ENCODE data around the gene ACOT11.

The ACOT11 gene

GRCh38 chr1:54597455-54598030 is 49.5 kb downstream of the ACOT11 start:
- Histone ChIP-seq H3K27me3 (replicated peaks; ENCODE audit: control insufficient read depth, insufficient read depth, low read length, poor library complexity, severe bottlenecking) (no peaks in the 10 kb centered on the region), H3K4me3 (ENCODE audit: insufficient read depth, low read depth, low read length, poor library complexity, severe bottlenecking) (no peak overlapping the region), H3K27ac (ENCODE audit: insufficient read depth, low read length, poor library complexity, severe bottlenecking) (no peak overlapping the region), H3K4me1 (ENCODE audit: control insufficient read depth, insufficient read depth, low read length, poor library complexity, severe bottlenecking) (no peaks in the 10 kb centered on the region), H3K9me3 (ENCODE audit: control insufficient read depth, low read length) (no peaks in the 10 kb centered on the region), H3K36me3 (ENCODE audit: control insufficient read depth, insufficient read depth, low read length) (no peaks in the 10 kb centered on the region)
- DNase-seq, result no peak

- Histone ChIP-seq H3K27ac (ENCODE audit: insufficient read depth, low read length, poor library complexity, severe bottlenecking) (no peak overlapping the region), H3K36me3 (ENCODE audit: control insufficient read depth, insufficient read depth, low read length) (no peaks in the 10 kb centered on the region), H3K27me3 (replicated peaks; ENCODE audit: control insufficient read depth, insufficient read depth, low read length, poor library complexity, severe bottlenecking) (no peaks in the 10 kb centered on the region), H3K4me3 (ENCODE audit: insufficient read depth, low read depth, low read length, poor library complexity, severe bottlenecking) (no peak overlapping the region), H3K9me3 (ENCODE audit: control insufficient read depth, low read length) (no peaks in the 10 kb centered on the region), H3K4me1 (ENCODE audit: control insufficient read depth, insufficient read depth, low read length, poor library complexity, severe bottlenecking) (no peaks in the 10 kb centered on the region)
- no peak for DNase-seq
Observed at GRCh38 chr1:54599211-54599823, 51.3 kb downstream of the ACOT11 start.

- H3K27me3 ChIP-seq (replicated peaks; ENCODE audit: control insufficient read depth, insufficient read depth, low read length, poor library complexity, severe bottlenecking), result no peaks in the 10 kb centered on the region
- no peaks in the 10 kb centered on the region for H3K9me3 ChIP-seq (ENCODE audit: control insufficient read depth, low read length)
- H3K4me3 ChIP-seq (ENCODE audit: insufficient read depth, low read depth, low read length, poor library complexity, severe bottlenecking), result no peak overlapping the region
- H3K36me3 ChIP-seq (ENCODE audit: control insufficient read depth, insufficient read depth, low read length), result no peaks in the 10 kb centered on the region
- no peaks in the 10 kb centered on the region for H3K4me1 ChIP-seq (ENCODE audit: control insufficient read depth, insufficient read depth, low read length, poor library complexity, severe bottlenecking)
- no peak for DNase-seq
- no peak overlapping the region for H3K27ac ChIP-seq (ENCODE audit: insufficient read depth, low read length, poor library complexity, severe bottlenecking)
Observed at GRCh38 chr1:54600947-54601721, 53.1 kb downstream of the ACOT11 start.

GRCh38 chr1:54601730-54602129 is 53.7 kb downstream of the ACOT11 start:
- Histone ChIP-seq H3K9me3 (ENCODE audit: control insufficient read depth, low read length) (no peaks in the 10 kb centered on the region), H3K27ac (ENCODE audit: insufficient read depth, low read length, poor library complexity, severe bottlenecking) (no peak overlapping the region), H3K4me1 (ENCODE audit: control insufficient read depth, insufficient read depth, low read length, poor library complexity, severe bottlenecking) (no peaks in the 10 kb centered on the region), H3K4me3 (ENCODE audit: insufficient read depth, low read depth, low read length, poor library complexity, severe bottlenecking) (no peak overlapping the region), H3K36me3 (ENCODE audit: control insufficient read depth, insufficient read depth, low read length) (no peaks in the 10 kb centered on the region), H3K27me3 (replicated peaks; ENCODE audit: control insufficient read depth, insufficient read depth, low read length, poor library complexity, severe bottlenecking) (no peaks in the 10 kb centered on the region)
- no peak for DNase-seq

GRCh38 chr1:54602554-54602953 is 54.5 kb downstream of the ACOT11 start:
- Histone ChIP-seq H3K9me3 (ENCODE audit: control insufficient read depth, low read length) (no peaks in the 10 kb centered on the region), H3K4me1 (ENCODE audit: control insufficient read depth, insufficient read depth, low read length, poor library complexity, severe bottlenecking) (no peaks in the 10 kb centered on the region), H3K4me3 (ENCODE audit: insufficient read depth, low read depth, low read length, poor library complexity, severe bottlenecking) (no peak overlapping the region), H3K27ac (ENCODE audit: insufficient read depth, low read length, poor library complexity, severe bottlenecking) (no peak overlapping the region), H3K27me3 (replicated peaks; ENCODE audit: control insufficient read depth, insufficient read depth, low read length, poor library complexity, severe bottlenecking) (no peaks in the 10 kb centered on the region), H3K36me3 (ENCODE audit: control insufficient read depth, insufficient read depth, low read length) (no peaks in the 10 kb centered on the region)
- no peak for DNase-seq

GRCh38 chr1:54603241-54603640 is 55.2 kb downstream of the ACOT11 start:
- DNase-seq, result no peak
- Histone ChIP-seq H3K27me3 (replicated peaks; ENCODE audit: control insufficient read depth, insufficient read depth, low read length, poor library complexity, severe bottlenecking) (no peaks in the 10 kb centered on the region), H3K4me1 (ENCODE audit: control insufficient read depth, insufficient read depth, low read length, poor library complexity, severe bottlenecking) (no peaks in the 10 kb centered on the region), H3K27ac (ENCODE audit: insufficient read depth, low read length, poor library complexity, severe bottlenecking) (no peak overlapping the region), H3K4me3 (ENCODE audit: insufficient read depth, low read depth, low read length, poor library complexity, severe bottlenecking) (no peak overlapping the region), H3K36me3 (ENCODE audit: control insufficient read depth, insufficient read depth, low read length) (no peaks in the 10 kb centered on the region), H3K9me3 (ENCODE audit: control insufficient read depth, low read length) (no peaks in the 10 kb centered on the region)

GRCh38 chr1:54604051-54604450 is 56.0 kb downstream of the ACOT11 start:
- Histone ChIP-seq H3K27ac (ENCODE audit: insufficient read depth, low read length, poor library complexity, severe bottlenecking) (no peak overlapping the region), H3K36me3 (ENCODE audit: control insufficient read depth, insufficient read depth, low read length) (no peaks in the 10 kb centered on the region), H3K4me1 (ENCODE audit: control insufficient read depth, insufficient read depth, low read length, poor library complexity, severe bottlenecking) (no peaks in the 10 kb centered on the region), H3K9me3 (ENCODE audit: control insufficient read depth, low read length) (no peaks in the 10 kb centered on the region), H3K4me3 (ENCODE audit: insufficient read depth, low read depth, low read length, poor library complexity, severe bottlenecking) (no peak overlapping the region), H3K27me3 (replicated peaks; ENCODE audit: control insufficient read depth, insufficient read depth, low read length, poor library complexity, severe bottlenecking) (no peaks in the 10 kb centered on the region)
- DNase-seq, result no peak

GRCh38 chr1:54604572-54605370 is 56.7 kb downstream of the ACOT11 start:
- Histone ChIP-seq H3K27ac (ENCODE audit: insufficient read depth, low read length, poor library complexity, severe bottlenecking) (no peak overlapping the region), H3K4me3 (ENCODE audit: insufficient read depth, low read depth, low read length, poor library complexity, severe bottlenecking) (no peak overlapping the region), H3K36me3 (ENCODE audit: control insufficient read depth, insufficient read depth, low read length) (no peaks in the 10 kb centered on the region), H3K4me1 (ENCODE audit: control insufficient read depth, insufficient read depth, low read length, poor library complexity, severe bottlenecking) (no peaks in the 10 kb centered on the region), H3K27me3 (replicated peaks; ENCODE audit: control insufficient read depth, insufficient read depth, low read length, poor library complexity, severe bottlenecking) (no peaks in the 10 kb centered on the region), H3K9me3 (ENCODE audit: control insufficient read depth, low read length) (no peaks in the 10 kb centered on the region)
- no peak for DNase-seq

GRCh38 chr1:54606096-54606989 is 58.3 kb downstream of the ACOT11 start:
- H3K4me3 ChIP-seq (ENCODE audit: insufficient read depth, low read depth, low read length, poor library complexity, severe bottlenecking), result no peak overlapping the region
- H3K27ac ChIP-seq (ENCODE audit: insufficient read depth, low read length, poor library complexity, severe bottlenecking), result no peak overlapping the region
- no peaks in the 10 kb centered on the region for H3K9me3 ChIP-seq (ENCODE audit: control insufficient read depth, low read length)
- no peaks in the 10 kb centered on the region for H3K36me3 ChIP-seq (ENCODE audit: control insufficient read depth, insufficient read depth, low read length)
- H3K27me3 ChIP-seq (replicated peaks; ENCODE audit: control insufficient read depth, insufficient read depth, low read length, poor library complexity, severe bottlenecking), result no peaks in the 10 kb centered on the region
- no peaks in the 10 kb centered on the region for H3K4me1 ChIP-seq (ENCODE audit: control insufficient read depth, insufficient read depth, low read length, poor library complexity, severe bottlenecking)
- no peak for DNase-seq

Data from effector memory CD4-positive, alpha-beta T cell (primary cell).